CD4-positive, alpha-beta T cell treated with Interleukin-6 for 4 hours (primary cell): ENCODE data around the gene PIK3R3.

Experiments used
- DNase-seq: peaks from one replicate; pipeline ENCODE4 v3.0.0-alpha.2; 2020; ENCODE audit warnings: mixed read lengths

PIK3R3 gene

GRCh38 chr1:46132529-46133180, at the start of gene PIK3R3:
Gene PIK3R3 (minus strand): TSS chr1:46132629. CDS start chr1:46131952, 677 bp downstream.
- DNase-seq = peak; percentile 91

GRCh38 chr1:46181343-46182260, 49.2 kb upstream of the PIK3R3 start:
- no peak for DNase-seq

- no peak for DNase-seq
Observed at GRCh38 chr1:46180082-46180616, 47.7 kb upstream of the PIK3R3 start.

GRCh38 chr1:46179138-46180081, 47.0 kb upstream of the PIK3R3 start:
- DNase-seq = peak; percentile 76

GRCh38 chr1:46176211-46176865, 43.9 kb upstream of the PIK3R3 start, which contains the start of gene P3R3URF:
Gene P3R3URF (minus strand): TSS chr1:46176488. CDS start chr1:46176471, 17 bp downstream.
- DNase-seq = no peak

- no peak for DNase-seq
Observed at GRCh38 chr1:46175243-46175642, 42.8 kb upstream of the PIK3R3 start.

GRCh38 chr1:46174448-46175231, 42.2 kb upstream of the PIK3R3 start, which contains the start of gene TSPAN1:
Gene TSPAN1 (plus strand): TSS chr1:46175087. CDS start chr1:46181108, 6,021 bp downstream.
- DNase-seq = no peak

GRCh38 chr1:46173361-46173856, 41.0 kb upstream of the PIK3R3 start:
- no peak for DNase-seq

- no peak for DNase-seq
Observed at GRCh38 chr1:46172321-46172720, 39.9 kb upstream of the PIK3R3 start.

- DNase-seq = no peak
Observed at GRCh38 chr1:46171871-46172270, 39.4 kb upstream of the PIK3R3 start.

- no peak for DNase-seq
Observed at GRCh38 chr1:46171351-46171750, 38.9 kb upstream of the PIK3R3 start.

- no peak for DNase-seq
Observed at GRCh38 chr1:46169811-46170454, 37.5 kb upstream of the PIK3R3 start.

GRCh38 chr1:46168477-46168876, 36.0 kb upstream of the PIK3R3 start:
- no peak for DNase-seq

- peak; percentile 76 for DNase-seq
Observed at GRCh38 chr1:46166521-46167462, 34.4 kb upstream of the PIK3R3 start.

GRCh38 chr1:46160212-46160611, 27.8 kb upstream of the PIK3R3 start:
- no peak for DNase-seq

GRCh38 chr1:46159516-46159915, 27.1 kb upstream of the PIK3R3 start:
- no peak for DNase-seq

- no peak for DNase-seq
Observed at GRCh38 chr1:46158312-46159281, 26.2 kb upstream of the PIK3R3 start.

GRCh38 chr1:46157916-46158311, 25.5 kb upstream of the PIK3R3 start:
- DNase-seq = no peak
